GM21423 (cell line): ENCODE results near the gene FOXD1.
"Not testable (repeated sequence)": the region's sequence is repeated elsewhere in the genome, so short reads cannot be mapped to it uniquely, and the experiment has no call there.

Experiments
- ATAC-seq: cut with Tn5 transposase; IDR thresholded peaks from one replicate; pipeline ENCODE4 v1.9.1; 2021; ENCODE audit warnings: mild to moderate bottlenecking, moderate library complexity; ENCODE audit not compliant: unreplicated experiment

The FOXD1 gene

GRCh38 chr5:73419117-73419464 is 29.5 kb downstream of the FOXD1 start:
- ATAC-seq = no peak

- no peak for ATAC-seq
Measured at GRCh38 chr5:73418244-73418691, 30.3 kb downstream of the FOXD1 start.

DNA sequence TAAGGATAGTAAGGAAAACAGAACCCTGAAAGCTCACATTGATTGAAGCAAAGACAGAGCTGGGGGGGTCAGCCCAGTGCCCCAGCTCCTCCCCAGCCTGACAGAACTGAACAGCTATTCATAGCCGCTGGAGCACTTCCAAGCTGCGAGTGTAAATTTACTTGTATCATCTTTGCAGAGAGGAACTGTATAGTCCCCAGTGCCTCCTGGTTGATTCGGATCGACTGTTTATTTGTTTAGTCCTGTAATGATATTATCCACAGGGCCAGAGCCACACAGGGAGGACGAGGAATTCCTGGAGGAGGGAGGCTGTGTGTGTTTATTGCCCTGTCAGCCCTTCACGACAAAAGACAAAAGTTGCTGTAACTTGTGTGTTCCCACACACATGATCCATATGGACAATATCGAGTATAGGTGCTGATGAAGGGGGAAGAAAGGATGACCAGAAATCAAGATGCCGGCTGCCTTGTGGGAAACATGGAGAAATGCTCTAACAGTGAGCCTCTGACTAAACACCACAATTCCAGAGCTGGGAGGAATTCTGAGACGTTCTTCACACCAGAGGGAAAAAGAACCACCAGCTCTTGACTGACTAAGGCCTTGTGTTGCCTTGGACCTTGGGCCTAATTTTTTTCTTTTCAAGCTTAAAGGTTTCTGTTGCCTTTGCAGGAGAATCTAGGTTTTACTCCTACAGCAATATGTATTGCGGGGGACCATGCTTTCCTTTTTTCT is 31.1 kb downstream of the FOXD1 start:
- ATAC-seq = no peak

DNA sequence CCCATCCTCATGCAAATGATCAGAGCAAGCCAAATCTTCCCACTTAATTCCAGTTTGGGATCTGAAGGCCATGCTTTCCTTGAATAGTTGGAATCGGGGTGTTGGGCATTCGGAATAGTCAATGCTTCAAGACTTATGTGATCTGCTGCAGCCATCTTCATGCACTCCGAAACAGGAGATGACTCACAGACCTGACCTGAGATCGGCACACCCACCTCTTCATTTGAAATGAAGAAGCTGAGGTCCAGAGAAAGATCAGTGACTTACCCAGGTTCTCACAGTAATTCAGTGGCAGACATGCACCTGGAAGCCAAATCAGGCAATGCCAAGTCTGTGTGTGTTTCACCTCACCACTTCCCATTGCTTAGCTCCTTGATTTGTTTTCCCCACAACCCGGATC is 33.0 kb downstream of the FOXD1 start:
- no peak for ATAC-seq

GRCh38 chr5:73415171-73415570 is 33.4 kb downstream of the FOXD1 start:
- ATAC-seq = no peak

DNA sequence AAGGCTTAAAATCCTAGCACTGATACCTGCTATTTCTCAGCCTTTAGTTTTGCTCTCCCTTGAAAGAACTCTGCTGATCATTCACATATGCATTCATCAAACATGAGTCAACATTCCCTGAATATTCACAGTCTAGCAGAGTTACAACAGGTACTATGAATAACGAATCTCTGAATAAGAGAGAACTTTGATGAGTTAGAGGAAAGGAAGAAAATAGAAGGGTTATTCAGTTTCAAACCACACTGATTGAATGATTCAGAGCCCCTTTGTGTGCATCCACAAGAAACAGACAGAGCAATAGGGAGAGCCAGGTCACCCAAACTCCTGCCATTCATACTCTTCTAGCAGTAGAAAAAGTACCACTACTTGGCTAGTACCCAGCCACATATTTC is 36.0 kb downstream of the FOXD1 start:
- no peak for ATAC-seq

GRCh38 chr5:73411936-73412596 is 36.5 kb downstream of the FOXD1 start:
- ATAC-seq = no peak

DNA sequence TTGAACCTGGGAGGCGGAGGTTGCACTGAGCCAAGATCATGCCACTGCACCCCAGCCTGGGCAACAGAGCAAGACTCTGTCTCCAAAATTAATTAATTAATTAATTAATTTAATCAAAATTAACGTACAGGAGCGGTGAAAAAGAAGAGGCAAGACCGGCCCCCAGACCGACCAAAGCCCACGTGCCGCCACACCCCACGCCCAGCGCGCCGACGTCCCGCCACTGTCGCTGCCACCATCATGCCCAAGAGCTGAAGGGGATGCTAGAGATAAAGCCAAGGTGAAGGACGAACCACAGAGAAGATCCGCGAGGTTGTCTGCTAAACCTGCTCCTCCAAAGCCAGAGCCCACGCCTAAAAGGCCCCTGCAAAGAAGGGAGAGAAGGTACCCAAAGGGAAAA is 38.6 kb downstream of the FOXD1 start:
- not testable (repeated sequence) for ATAC-seq

- ATAC-seq = no peak
Measured at GRCh38 chr5:73405691-73406090, 42.9 kb downstream of the FOXD1 start.

DNA sequence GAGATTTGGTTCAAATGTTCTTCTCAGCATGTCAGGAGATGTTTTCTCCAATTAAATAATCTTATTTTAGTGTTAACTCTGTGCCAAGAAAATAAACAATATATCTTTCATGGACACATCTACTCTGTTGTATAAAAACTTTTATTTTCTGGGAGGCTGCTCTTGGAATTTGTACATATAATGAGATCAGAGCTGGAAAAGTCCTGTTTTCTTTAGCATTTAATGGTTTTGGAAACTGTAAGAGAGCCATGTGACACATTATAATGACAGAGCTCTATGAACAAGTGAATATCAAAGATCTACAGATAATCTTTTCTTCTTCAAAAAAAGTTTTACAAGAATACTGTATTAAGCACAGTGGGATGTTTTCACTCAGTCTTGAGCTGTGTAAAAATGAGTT is 48.8 kb downstream of the FOXD1 start:
- no peak for ATAC-seq
